ENCODE data around the gene NEAT1.

Gene NEAT1

GRCh38 chr11:65487467-65488272 is 65.1 kb downstream of the NEAT1 start:
- no peak for DNase-seq

- DNase-seq: no peak
Measured at GRCh38 chr11:65488273-65489034, 65.9 kb downstream of the NEAT1 start.

GRCh38 chr11:65489035-65489705 is 66.6 kb downstream of the NEAT1 start:
- DNase-seq: no peak

GRCh38 chr11:65489706-65490320 is 67.2 kb downstream of the NEAT1 start:
- no peak for DNase-seq

- no peak for DNase-seq
Measured at GRCh38 chr11:65491163-65491465, 68.5 kb downstream of the NEAT1 start.

- no peak for DNase-seq
Measured at GRCh38 chr11:65491614-65492386, 69.2 kb downstream of the NEAT1 start.

GRCh38 chr11:65492387-65492636 is 69.7 kb downstream of the NEAT1 start:
- DNase-seq: no peak

GRCh38 chr11:65492637-65493366 is 70.2 kb downstream of the NEAT1 start:
- DNase-seq: no peak

GRCh38 chr11:65493367-65494176 is 71.0 kb downstream of the NEAT1 start:
- no peak for DNase-seq
